PC-9 (cell line): ENCODE data around the gene CTBP2. TPM values are rescaled to one million over a fixed set of nuclear protein-coding genes. Genes with fewer than 3 reads are reported as not detected.

Experiments used
- BruUV-seq: library from RNA; stranded (reverse); fragments of 400-500 nt; replicated peaks from 2 replicates; lab custom pipeline; 2021; lab: Mats Ljungman, UMichigan
- CTCF ChIA-PET: fragments of 300-600 bp; sonication (Branson Sonifier 250); formaldehyde crosslinking; loops from one replicate; lab custom pipeline; 2022; ENCODE audit warnings: antibody characterized with exemption; lab: Charles Lee
- POLR2A ChIA-PET: fragments of 300-600 bp; sonication (Branson Sonifier 250); formaldehyde crosslinking; loops from one replicate; lab custom pipeline; 2022; ENCODE audit warnings: antibody characterized with exemption; ENCODE audit not compliant: unreplicated experiment; lab: Charles Lee
- DNase-seq, 2 experiments: peaks; one replicate each; pipeline versions ENCODE4 v3.0.0 to v3.0.0-alpha.2; 2015 to 2022; ENCODE audit warnings: mixed read lengths in 1 of 2
- H2AFZ ChIP-seq: fragments of 200-600 bp; sonication (generic); 2 replicates; pipeline ENCODE4 v1.8.1; 2017; ENCODE audit warnings: antibody characterized with exemption
- H3F3A ChIP-seq: fragments of 200-600 bp; sonication (generic); 2 replicates; pipeline ENCODE4 v1.8.1; 2017; ENCODE audit warnings: antibody characterized with exemption, mild to moderate bottlenecking, low read depth; ENCODE audit not compliant: insufficient read depth
- H3K27ac ChIP-seq: fragments of 200-600 bp; sonication (generic); 2 replicates; pipeline ENCODE4 v1.6.1; 2016; ENCODE audit warnings: mixed run types
- H3K27me3 ChIP-seq: fragments of 200-600 bp; sonication (generic); 2 replicates; pipeline ENCODE4 v1.6.1; 2016; ENCODE audit warnings: low read depth, mixed run types; ENCODE audit not compliant: insufficient read depth
- H3K36me3 ChIP-seq: fragments of 200-600 bp; sonication (generic); 2 replicates; pipeline ENCODE4 v1.6.1; 2016; ENCODE audit warnings: low read depth, mixed run types
- H3K4me1 ChIP-seq: fragments of 200-600 bp; sonication (generic); replicated peaks from 2 replicates; pipeline ENCODE4 v1.6.1; 2016; ENCODE audit warnings: mixed run types; ENCODE audit not compliant: insufficient read depth
- H3K4me2 ChIP-seq: fragments of 200-600 bp; sonication (generic); 2 replicates; pipeline ENCODE4 v1.6.1; 2017; ENCODE audit warnings: mixed run types
- H3K4me3 ChIP-seq: fragments of 200-600 bp; sonication (generic); 2 replicates; pipeline ENCODE4 v1.6.1; 2016; ENCODE audit warnings: mixed run types
- H3K79me2 ChIP-seq: fragments of 200-600 bp; sonication (generic); 2 replicates; pipeline ENCODE4 v1.6.1; 2017; ENCODE audit warnings: low read depth, mixed run types
- H3K9me2 ChIP-seq: fragments of 200-600 bp; sonication (generic); 2 replicates; pipeline ENCODE4 v1.8.1; 2017; ENCODE audit warnings: mild to moderate bottlenecking; ENCODE audit not compliant: insufficient read depth
- H3K9me3 ChIP-seq: fragments of 200-600 bp; sonication (generic); 2 replicates; pipeline ENCODE4 v1.8.1; 2016; ENCODE audit warnings: low read depth; ENCODE audit not compliant: insufficient read depth
- H4K20me1 ChIP-seq: fragments of 200-600 bp; sonication (generic); 2 replicates; pipeline ENCODE4 v1.8.1; 2017; ENCODE audit not compliant: insufficient read depth
- CTCF ChIP-seq: fragments of 200-600 bp; sonication (generic); conservative IDR thresholded peaks from 2 replicates; pipeline ENCODE4 v1.6.1; 2017; ENCODE audit warnings: mixed run types, antibody characterized with exemption, mild to moderate bottlenecking, moderate library complexity
- EZH2 ChIP-seq: fragments of 200-600 bp; sonication (generic); IDR thresholded peaks from 2 replicates; pipeline ENCODE4 v1.8.0; 2017; ENCODE audit warnings: antibody characterized with exemption, low read depth
- intact Hi-C: fragments of 100-400 bp; cut with micrococcal nuclease; formaldehyde crosslinking; loops from one replicate; pipeline ENCODE4 v1.10.0; 2022; ENCODE audit not compliant: unreplicated experiment
- total RNA-seq: library from RNA; stranded (reverse); gene quantifications from 2 replicates; pipeline ENCODE4 v1.2.3, GENCODE V29; 2021

CTBP2 gene
- total RNA-seq, 1 experiment from 2014 or later: 60.5 TPM

DNA sequence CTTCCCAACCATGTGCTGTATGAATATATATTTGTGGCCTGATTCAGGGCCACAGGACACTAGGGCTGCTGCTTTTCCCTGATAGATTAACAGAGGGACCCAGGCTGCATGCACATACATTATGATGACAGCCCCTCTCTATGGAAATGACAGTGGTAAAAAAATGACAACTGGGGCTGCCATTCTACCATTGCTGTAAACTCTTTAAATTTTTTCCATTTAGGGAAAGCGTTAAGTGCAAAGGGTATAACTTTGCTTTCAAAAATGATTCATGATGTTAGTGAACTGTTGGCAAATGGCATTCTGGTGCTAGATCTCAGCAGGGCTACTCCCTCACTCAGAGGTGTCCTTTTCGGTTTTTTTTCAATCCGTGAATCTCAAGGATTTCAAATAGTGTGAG is 4.2 kb downstream of the CTBP2 start:
- no peaks in the 10 kb centered on the region for H3K9me2 ChIP-seq
- H4K20me1 ChIP-seq: peaks cover 44% of the 10 kb centered on the region
- no TSS peak for BruUV-seq
- H3F3A ChIP-seq: peaks cover 10% of the 10 kb centered on the region; the same call in 1 of the 2 replicates
- H2AFZ ChIP-seq: no peak overlapping the region
- H3K9me3 ChIP-seq: no peaks in the 10 kb centered on the region
- TF ChIP-seq CTCF (no peak), EZH2 (no peak)
- no peaks in the 10 kb centered on the region for H3K27me3 ChIP-seq
- 0 out of 2 replicates have a peak overlapping the region, but pooled peaks have one; percentile 80 for H3K4me2 ChIP-seq
- no peak overlapping the region for H3K4me3 ChIP-seq
- H3K27ac ChIP-seq: no peak overlapping the region
- intact Hi-C loops: loop anchor here (5.0 kb wide), 1 partner anchor 34 kb away; no protein-coding TSS in a partner anchor
- CTCF ChIA-PET: no interaction called here
- H3K79me2 ChIP-seq: peaks cover 76% of the 10 kb centered on the region
- H3K4me1 ChIP-seq: peaks cover 21% of the 10 kb centered on the region
- POLR2A ChIA-PET: no interaction called here
- DNase-seq: no peak
- H3K36me3 ChIP-seq: peaks cover 2% of the 10 kb centered on the region; the same call in 1 of the 2 replicates

DNA sequence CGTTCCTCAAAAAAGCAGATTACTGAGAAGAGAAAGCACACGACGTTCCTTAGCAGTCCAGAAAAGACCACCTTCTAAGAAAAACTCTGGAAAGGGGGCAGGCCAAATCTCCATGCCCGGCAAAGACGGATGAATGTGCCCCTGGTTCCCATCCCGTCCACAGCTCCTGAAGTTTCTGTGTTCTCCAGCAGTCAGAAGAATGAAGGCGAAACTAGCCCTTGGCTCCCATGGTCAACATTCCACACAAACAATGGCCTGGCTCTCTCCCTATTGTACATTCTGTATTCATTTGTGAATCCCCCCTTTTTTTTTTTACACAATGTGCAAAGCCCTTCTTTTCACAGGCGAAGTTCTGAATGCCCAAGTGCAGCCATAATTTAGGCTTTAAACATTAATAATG is 5.3 kb downstream of the CTBP2 start:
- no peak overlapping the region for H3K4me3 ChIP-seq
- POLR2A ChIA-PET: no interaction called here
- H3K9me3 ChIP-seq: no peaks in the 10 kb centered on the region
- H4K20me1 ChIP-seq: peaks cover 53% of the 10 kb centered on the region
- H3K4me2 ChIP-seq: no peak overlapping the region
- H3K27ac ChIP-seq: no peak overlapping the region
- H3F3A ChIP-seq: 0 out of 2 replicates have a peak, but pooled peaks cover 4% of the 10 kb centered on the region
- H3K27me3 ChIP-seq: no peaks in the 10 kb centered on the region
- DNase-seq: no peak
- peaks cover 2% of the 10 kb centered on the region; the same call in 1 of the 2 replicates for H3K36me3 ChIP-seq
- no TSS peak for BruUV-seq
- peaks cover 86% of the 10 kb centered on the region for H3K79me2 ChIP-seq
- CTCF ChIA-PET: interaction anchor here (0.7 kb wide), 1 partner anchor 232 kb away, joined by 3 read pairs; no protein-coding TSS in a partner anchor
- TF ChIP-seq EZH2 (no peak), CTCF (no peak)
- no peak overlapping the region for H2AFZ ChIP-seq
- no peaks in the 10 kb centered on the region for H3K9me2 ChIP-seq
- intact Hi-C loops: loop anchor here (5.0 kb wide), 1 partner anchor 33 kb away; no protein-coding TSS in a partner anchor
- H3K4me1 ChIP-seq: peaks cover 21% of the 10 kb centered on the region

DNA sequence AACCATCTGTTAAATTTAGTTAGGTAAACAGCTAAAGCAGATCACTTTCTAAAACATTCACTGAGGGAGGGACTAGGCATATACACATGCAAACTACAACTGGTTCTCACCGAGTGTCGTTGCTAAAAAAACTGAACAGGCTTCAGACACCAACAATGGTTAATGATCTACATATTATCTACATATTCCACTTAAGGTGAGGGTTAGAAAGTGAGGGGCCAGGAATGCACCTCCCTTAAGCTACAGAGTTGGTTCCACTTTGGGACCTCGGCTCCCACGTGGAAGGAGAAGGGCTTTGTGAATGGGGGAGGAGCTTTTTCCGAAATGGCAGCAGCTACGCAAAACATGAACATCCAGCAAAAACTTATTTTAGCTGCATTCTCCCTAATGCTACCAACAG is 5.8 kb downstream of the CTBP2 start:
- ChIA-PET POLR2A (no interaction called here), CTCF (no interaction called here)
- BruUV-seq: no TSS peak
- peaks cover 2% of the 10 kb centered on the region; the same call in 1 of the 2 replicates for H3K36me3 ChIP-seq
- H3K27ac ChIP-seq: no peak overlapping the region
- H3F3A ChIP-seq: 0 out of 2 replicates have a peak, but pooled peaks cover 4% of the 10 kb centered on the region
- DNase-seq: no peak
- peaks cover 21% of the 10 kb centered on the region for H3K4me1 ChIP-seq
- TF ChIP-seq CTCF (no peak), EZH2 (no peak)
- peaks cover 92% of the 10 kb centered on the region for H3K79me2 ChIP-seq
- H3K27me3 ChIP-seq: no peaks in the 10 kb centered on the region
- H2AFZ ChIP-seq: no peak overlapping the region
- intact Hi-C loops: no loop called here
- H3K4me2 ChIP-seq: no peak overlapping the region
- no peak overlapping the region for H3K4me3 ChIP-seq
- H3K9me3 ChIP-seq: no peaks in the 10 kb centered on the region
- no peaks in the 10 kb centered on the region for H3K9me2 ChIP-seq
- H4K20me1 ChIP-seq: peaks cover 58% of the 10 kb centered on the region
